ENCODE results near the gene PPP6R3. TPM values are rescaled to one million over a fixed set of nuclear protein-coding genes. Genes with fewer than 3 reads are reported as not detected.

Gene PPP6R3, protein sequence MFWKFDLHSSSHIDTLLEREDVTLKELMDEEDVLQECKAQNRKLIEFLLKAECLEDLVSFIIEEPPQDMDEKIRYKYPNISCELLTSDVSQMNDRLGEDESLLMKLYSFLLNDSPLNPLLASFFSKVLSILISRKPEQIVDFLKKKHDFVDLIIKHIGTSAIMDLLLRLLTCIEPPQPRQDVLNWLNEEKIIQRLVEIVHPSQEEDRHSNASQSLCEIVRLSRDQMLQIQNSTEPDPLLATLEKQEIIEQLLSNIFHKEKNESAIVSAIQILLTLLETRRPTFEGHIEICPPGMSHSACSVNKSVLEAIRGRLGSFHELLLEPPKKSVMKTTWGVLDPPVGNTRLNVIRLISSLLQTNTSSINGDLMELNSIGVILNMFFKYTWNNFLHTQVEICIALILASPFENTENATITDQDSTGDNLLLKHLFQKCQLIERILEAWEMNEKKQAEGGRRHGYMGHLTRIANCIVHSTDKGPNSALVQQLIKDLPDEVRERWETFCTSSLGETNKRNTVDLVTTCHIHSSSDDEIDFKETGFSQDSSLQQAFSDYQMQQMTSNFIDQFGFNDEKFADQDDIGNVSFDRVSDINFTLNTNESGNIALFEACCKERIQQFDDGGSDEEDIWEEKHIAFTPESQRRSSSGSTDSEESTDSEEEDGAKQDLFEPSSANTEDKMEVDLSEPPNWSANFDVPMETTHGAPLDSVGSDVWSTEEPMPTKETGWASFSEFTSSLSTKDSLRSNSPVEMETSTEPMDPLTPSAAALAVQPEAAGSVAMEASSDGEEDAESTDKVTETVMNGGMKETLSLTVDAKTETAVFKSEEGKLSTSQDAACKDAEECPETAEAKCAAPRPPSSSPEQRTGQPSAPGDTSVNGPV
- 153 and 158 TPM in 2 replicates for total RNA-seq (2021)
- percentile 97 among the genes with signal in this experiment for Bru-seq, nascent RNA
- percentile 97 among the genes with signal in this experiment for BruChase-seq, experiment 1, labeled RNA remaining after a 2-hour chase
- percentile 95 among the genes with signal in this experiment for BruChase-seq, experiment 2, labeled RNA remaining after a 6-hour chase
- long read RNA-seq, full-length matches to known transcripts = 37 of 135 reads
- long read RNA-seq, partial matches to known transcripts = 15 of 135 reads
- long read RNA-seq, other reads (novel, unspliced or antisense) = 83 of 135 reads

DNA sequence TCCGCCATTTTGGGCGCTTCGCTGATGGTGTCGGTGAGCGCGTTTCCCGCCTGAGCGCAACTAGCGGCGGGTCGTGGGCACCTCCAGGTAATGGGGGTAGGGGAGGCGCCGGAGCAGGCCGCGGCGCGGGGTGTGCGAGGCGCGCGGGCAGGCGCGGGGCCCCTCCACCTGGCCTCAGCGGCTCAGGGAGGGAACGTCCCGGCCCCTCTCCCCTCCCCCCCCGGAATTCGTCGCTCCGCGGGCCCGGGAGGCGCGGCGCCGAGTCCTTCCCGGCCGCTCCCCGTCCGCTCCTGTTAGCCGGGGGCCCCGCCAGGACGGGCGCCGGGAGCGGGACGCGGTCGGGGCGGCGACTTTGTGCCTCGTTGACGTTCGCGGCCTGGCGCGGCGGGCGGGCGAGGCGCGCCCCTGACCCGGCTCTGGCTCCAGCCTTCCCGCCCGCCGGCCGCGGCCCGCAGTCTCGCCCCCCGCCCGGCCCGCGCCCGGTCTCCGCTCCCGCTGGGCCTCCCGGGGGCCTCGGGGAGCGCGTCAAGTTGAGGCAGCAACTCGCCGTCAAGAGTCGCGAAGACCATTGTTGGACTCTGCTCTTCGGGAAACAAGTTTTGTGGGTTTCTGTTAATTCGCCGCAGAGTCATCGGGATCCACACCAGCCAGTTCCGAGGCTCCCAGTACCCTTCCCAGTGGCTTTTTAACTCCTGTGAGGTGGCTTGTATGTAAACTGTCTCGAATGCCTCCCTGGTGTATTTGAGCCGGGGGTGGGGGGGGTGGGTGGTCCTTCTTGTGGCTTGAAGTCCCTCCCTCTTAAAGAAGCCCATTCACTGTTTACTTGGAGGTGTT is at the start of gene PPP6R3:
Gene PPP6R3 (plus strand): TSS at position 12 of the 834 bp plus-strand sequence. CDS start 76,913 bp downstream, outside the sequence.
- BruUV-seq (replicated peaks) = no TSS peak
- Histone ChIP-seq H3K4me1 (ENCODE audit: insufficient read depth, low read length, poor library complexity, severe bottlenecking) (peaks cover 28% of the 10 kb centered on the region), H3K9me3 (ENCODE audit: low read depth, low read length, poor library complexity, severe bottlenecking) (no peaks in the 10 kb centered on the region), H3K27me3 (replicated peaks; ENCODE audit: insufficient read depth, low read depth, low read length, poor library complexity) (no peaks in the 10 kb centered on the region), H3K27ac (ENCODE audit: low read depth, low read length, poor library complexity, severe bottlenecking) (peak within 1 kb of the TSS; percentile 90), H3K36me3 (ENCODE audit: insufficient read depth, low read length, poor library complexity, severe bottlenecking) (no peaks in the 10 kb centered on the region), H3K4me3 (ENCODE audit: low read depth, low read length, poor library complexity, severe bottlenecking) (peak within 1 kb of the TSS; percentile 92)
- ChIA-PET CTCF (interaction anchor here (0.6 kb wide), 1 partner anchor 182 kb away, joined by 4 read pairs; no protein-coding TSS in a partner anchor), POLR2A (ENCODE audit: low non-redundant PET) (no interaction called here)
- TF ChIP-seq EZH2 (IDR thresholded peaks at IDR 0.05; ENCODE audit: borderline replicate concordance, low read depth, low read length, poor library complexity, severe bottlenecking) = no peak
- TF ChIP-seq, protein P1, sequence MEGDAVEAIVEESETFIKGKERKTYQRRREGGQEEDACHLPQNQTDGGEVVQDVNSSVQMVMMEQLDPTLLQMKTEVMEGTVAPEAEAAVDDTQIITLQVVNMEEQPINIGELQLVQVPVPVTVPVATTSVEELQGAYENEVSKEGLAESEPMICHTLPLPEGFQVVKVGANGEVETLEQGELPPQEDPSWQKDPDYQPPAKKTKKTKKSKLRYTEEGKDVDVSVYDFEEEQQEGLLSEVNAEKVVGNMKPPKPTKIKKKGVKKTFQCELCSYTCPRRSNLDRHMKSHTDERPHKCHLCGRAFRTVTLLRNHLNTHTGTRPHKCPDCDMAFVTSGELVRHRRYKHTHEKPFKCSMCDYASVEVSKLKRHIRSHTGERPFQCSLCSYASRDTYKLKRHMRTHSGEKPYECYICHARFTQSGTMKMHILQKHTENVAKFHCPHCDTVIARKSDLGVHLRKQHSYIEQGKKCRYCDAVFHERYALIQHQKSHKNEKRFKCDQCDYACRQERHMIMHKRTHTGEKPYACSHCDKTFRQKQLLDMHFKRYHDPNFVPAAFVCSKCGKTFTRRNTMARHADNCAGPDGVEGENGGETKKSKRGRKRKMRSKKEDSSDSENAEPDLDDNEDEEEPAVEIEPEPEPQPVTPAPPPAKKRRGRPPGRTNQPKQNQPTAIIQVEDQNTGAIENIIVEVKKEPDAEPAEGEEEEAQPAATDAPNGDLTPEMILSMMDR (conservative IDR thresholded peaks at IDR 0.05; ENCODE audit: low read depth, low read length) = no peak
- intact Hi-C loops (cut with micrococcal nuclease; ENCODE audit: unreplicated experiment) = loop anchor here (5.0 kb wide), 1 partner anchor 189 kb away; the partner anchor contains the start of gene C11orf24
- peak; percentile 57 for DNase-seq (ENCODE audit: low spot score)

DNA sequence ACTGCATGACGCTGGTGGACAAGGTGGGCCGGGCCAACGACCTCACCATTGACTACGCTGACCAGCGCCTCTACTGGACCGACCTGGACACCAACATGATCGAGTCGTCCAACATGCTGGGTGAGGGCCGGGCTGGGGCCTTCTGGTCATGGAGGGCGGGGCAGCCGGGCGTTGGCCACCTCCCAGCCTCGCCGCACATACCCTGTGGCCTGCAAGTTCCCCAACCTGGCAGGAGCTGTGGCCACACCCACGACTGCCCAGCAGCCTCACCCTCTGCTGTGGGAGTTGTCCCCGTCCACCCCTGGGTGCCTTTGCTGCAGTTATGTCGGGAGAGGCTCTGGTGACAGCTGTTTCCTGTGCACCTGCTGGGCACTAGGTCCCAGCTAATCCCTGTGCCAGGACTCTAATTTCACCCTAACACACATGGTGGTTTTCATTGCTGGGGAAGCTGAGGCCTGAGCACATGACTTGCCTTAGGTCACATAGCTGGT is 49.0 kb upstream of the PPP6R3 start:
- no TSS peak for BruUV-seq (replicated peaks)
- TF ChIP-seq, protein P1 (conservative IDR thresholded peaks at IDR 0.05; ENCODE audit: low read depth, low read length) = no peak
- no peak for TF ChIP-seq EZH2 (IDR thresholded peaks at IDR 0.05; ENCODE audit: borderline replicate concordance, low read depth, low read length, poor library complexity, severe bottlenecking)
- Histone ChIP-seq H3K4me1 (ENCODE audit: insufficient read depth, low read length, poor library complexity, severe bottlenecking) (no peaks in the 10 kb centered on the region), H3K9me3 (ENCODE audit: low read depth, low read length, poor library complexity, severe bottlenecking) (no peaks in the 10 kb centered on the region), H3K27ac (ENCODE audit: low read depth, low read length, poor library complexity, severe bottlenecking) (peak overlapping the region; percentile 15), H3K4me3 (ENCODE audit: low read depth, low read length, poor library complexity, severe bottlenecking) (no peak overlapping the region), H3K27me3 (replicated peaks; ENCODE audit: insufficient read depth, low read depth, low read length, poor library complexity) (no peaks in the 10 kb centered on the region), H3K36me3 (ENCODE audit: insufficient read depth, low read length, poor library complexity, severe bottlenecking) (peaks cover 71% of the 10 kb centered on the region)
- ChIA-PET POLR2A (ENCODE audit: low non-redundant PET) (no interaction called here), CTCF (no interaction called here)
- intact Hi-C loops (cut with micrococcal nuclease; ENCODE audit: unreplicated experiment) = no loop called here
- peak; percentile 30 for DNase-seq (ENCODE audit: low spot score)
